HEK293 (cell line): ENCODE measurements around the gene ARSB.

Source experiments
- AEBP2 ChIP-seq: fragments of 450-650 bp; formaldehyde crosslinking; IDR thresholded peaks from 2 replicates; pipeline ENCODE4 v1.5.1; 2016; ENCODE audit warnings: missing biosample characterization, missing genetic modification characterization, borderline replicate concordance
- BCL11B ChIP-seq: fragments of 450-650 bp; formaldehyde crosslinking; IDR thresholded peaks from 2 replicates; pipeline ENCODE4 v1.5.1; 2016; ENCODE audit warnings: low read depth, missing biosample characterization, missing genetic modification characterization
- KLF7 ChIP-seq: fragments of 450-650 bp; formaldehyde crosslinking; IDR thresholded peaks from 2 replicates; pipeline ENCODE4 v1.5.1; 2016; ENCODE audit warnings: missing biosample characterization, missing genetic modification characterization, borderline replicate concordance
- RBAK ChIP-seq: fragments of 450-650 bp; formaldehyde crosslinking; IDR thresholded peaks from 2 replicates; pipeline ENCODE4 v1.5.1; 2016; ENCODE audit warnings: missing biosample characterization, missing genetic modification characterization
- REST ChIP-seq: fragments of 450-650 bp; formaldehyde crosslinking; IDR thresholded peaks from 2 replicates; pipeline ENCODE4 v1.5.1; 2016; ENCODE audit warnings: missing biosample characterization, missing genetic modification characterization
- SP3 ChIP-seq: fragments of 450-650 bp; formaldehyde crosslinking; IDR thresholded peaks from 2 replicates; pipeline ENCODE4 v1.5.1; 2016; ENCODE audit warnings: missing biosample characterization, missing genetic modification characterization
- ZNF140 ChIP-seq: fragments of 450-650 bp; formaldehyde crosslinking; IDR thresholded peaks from 2 replicates; pipeline ENCODE4 v1.5.1; 2016; ENCODE audit warnings: missing biosample characterization, missing genetic modification characterization
- ZNF223 ChIP-seq: fragments of 450-650 bp; formaldehyde crosslinking; IDR thresholded peaks from 2 replicates; pipeline ENCODE4 v1.5.1; 2016; ENCODE audit warnings: missing biosample characterization, missing genetic modification characterization
- ZNF341 ChIP-seq: fragments of 450-650 bp; formaldehyde crosslinking; IDR thresholded peaks from 2 replicates; pipeline ENCODE4; 2016; ENCODE audit warnings: low read depth, missing biosample characterization, missing genetic modification characterization
- ZNF354C ChIP-seq: fragments of 450-650 bp; formaldehyde crosslinking; IDR thresholded peaks from 2 replicates; pipeline ENCODE4 v1.5.1; 2016; ENCODE audit warnings: missing biosample characterization, missing genetic modification characterization, low read depth, borderline replicate concordance
- ZNF394 ChIP-seq: fragments of 450-650 bp; formaldehyde crosslinking; IDR thresholded peaks from 2 replicates; pipeline ENCODE4 v1.5.1; 2016; ENCODE audit warnings: missing biosample characterization, missing genetic modification characterization, mild to moderate bottlenecking, moderate library complexity, borderline replicate concordance
- ZNF404 ChIP-seq: fragments of 450-650 bp; formaldehyde crosslinking; IDR thresholded peaks from 2 replicates; pipeline ENCODE4 v1.5.1; 2017; ENCODE audit warnings: missing biosample characterization, missing genetic modification characterization
- ZNF501 ChIP-seq: fragments of 450-650 bp; formaldehyde crosslinking; IDR thresholded peaks from 2 replicates; pipeline ENCODE4 v1.5.1; 2016; ENCODE audit warnings: missing biosample characterization, missing genetic modification characterization
- ZNF510 ChIP-seq: fragments of 450-650 bp; formaldehyde crosslinking; IDR thresholded peaks from 2 replicates; pipeline ENCODE4 v1.5.1; 2018; ENCODE audit warnings: mild to moderate bottlenecking, missing genetic modification characterization, missing biosample characterization; ENCODE audit not compliant: insufficient replicate concordance
- ZNF530 ChIP-seq: fragments of 450-650 bp; formaldehyde crosslinking; IDR thresholded peaks from 2 replicates; pipeline ENCODE4 v1.5.1; 2016; ENCODE audit warnings: low read depth, missing biosample characterization, missing genetic modification characterization
- ZNF558 ChIP-seq: fragments of 450-650 bp; formaldehyde crosslinking; IDR thresholded peaks from 2 replicates; pipeline ENCODE4 v1.5.1; 2016; ENCODE audit warnings: missing biosample characterization, missing genetic modification characterization
- ZNF560 ChIP-seq: fragments of 450-650 bp; formaldehyde crosslinking; IDR thresholded peaks from 2 replicates; pipeline ENCODE4 v1.5.1; 2017; ENCODE audit warnings: missing biosample characterization, missing genetic modification characterization, borderline replicate concordance
- ZNF610 ChIP-seq: fragments of 450-650 bp; formaldehyde crosslinking; IDR thresholded peaks from 2 replicates; pipeline ENCODE4 v1.5.1; 2016; ENCODE audit warnings: missing biosample characterization, missing genetic modification characterization, borderline replicate concordance
- ZNF639 ChIP-seq: fragments of 450-650 bp; formaldehyde crosslinking; IDR thresholded peaks from 2 replicates; pipeline ENCODE4 v1.5.1; 2016; ENCODE audit warnings: missing biosample characterization, missing genetic modification characterization
- ZNF654 ChIP-seq: fragments of 450-650 bp; formaldehyde crosslinking; IDR thresholded peaks from 2 replicates; pipeline ENCODE4 v1.5.1; 2016; ENCODE audit warnings: low read depth, missing biosample characterization, missing genetic modification characterization
- ZNF704 ChIP-seq: fragments of 450-650 bp; formaldehyde crosslinking; IDR thresholded peaks from 2 replicates; pipeline ENCODE4 v1.5.1; 2016; ENCODE audit warnings: missing biosample characterization, missing genetic modification characterization

The ARSB gene

GRCh38 chr5:78762743-78763142, 222.4 kb downstream of the ARSB start (continued):
- TF ChIP-seq ZNF704 (tag by site-specific recombination) = 0 out of 2 replicates have a peak, but pooled peaks have one; percentile 46
- TF ChIP-seq BCL11B = peak; percentile 35; the same call in 1 of the 2 replicates
- TF ChIP-seq ZNF610 (tag by site-specific recombination) = 0 out of 2 replicates have a peak, but pooled peaks have one; percentile 38
- peak; percentile 97 for TF ChIP-seq ZNF394 (tag by site-specific recombination)
- peak; percentile 38; the same call in 1 of the 2 replicates for TF ChIP-seq SP3 (tag by site-specific recombination)
- TF ChIP-seq RBAK (tag by site-specific recombination) = peak; percentile 63; the same call in 1 of the 2 replicates
- peak; percentile 92 for TF ChIP-seq ZNF560
- peak; percentile 78; the same call in 1 of the 2 replicates for TF ChIP-seq REST (tag by site-specific recombination)
- peak; percentile 77; the same call in 1 of the 2 replicates for TF ChIP-seq ZNF354C
- 0 out of 2 replicates have a peak, but pooled peaks have one; percentile 55 for TF ChIP-seq ZNF501 (tag by site-specific recombination)
- TF ChIP-seq ZNF341 = peak; percentile 19; the same call in 1 of the 2 replicates
- TF ChIP-seq ZNF223 (tag by site-specific recombination) = peak; percentile 51; the same call in 1 of the 2 replicates
- TF ChIP-seq ZNF654 (tag by site-specific recombination) = peak; percentile 54
- TF ChIP-seq AEBP2 (tag by site-specific recombination) = peak; percentile 80; the same call in 1 of the 2 replicates
- peak; percentile 71; the same call in 1 of the 2 replicates for TF ChIP-seq KLF7 (tag by site-specific recombination)
- TF ChIP-seq ZNF404 (tag by site-specific recombination) = peak; percentile 86; the same call in 1 of the 2 replicates
- peak; percentile 58; the same call in 1 of the 2 replicates for TF ChIP-seq ZNF639 (tag by site-specific recombination)
- TF ChIP-seq ZNF140 (tag by site-specific recombination) = peak; percentile 90
- peak; percentile 62; the same call in 1 of the 2 replicates for TF ChIP-seq ZNF530 (tag by site-specific recombination)
- peak; percentile 77; the same call in 1 of the 2 replicates for TF ChIP-seq ZNF558 (tag by site-specific recombination)
- peak; percentile 87 for TF ChIP-seq ZNF510 (tag by site-specific recombination)
